Spleen (tissue), 11 donors: ENCODE data around the gene SOX15. TPM values are rescaled to one million over a fixed set of nuclear protein-coding genes. Genes with fewer than 3 reads are reported as not detected.

Experiments
- DNase-seq: peaks from one replicate; pipeline ENCODE4 v3.0.0-alpha.2; 2020
- H3K27ac ChIP-seq, 8 donors: fragments of 200-600 bp; sonication (generic) in 7 of 8; 1 replicate in 4 of 8; 2 replicates in 4 of 8; pipeline versions ENCODE4 v1.5.0 to v1.8.0; 2016 to 2021; ENCODE audit warnings: inconsistent platforms in 4 of 8, mild to moderate bottlenecking in 4 of 8, moderate library complexity in 1 of 8
- H3K27me3 ChIP-seq, 7 donors: fragments of 200-600 bp; sonication (generic) in 6 of 7; replicated peaks in 1 of 7; 1 replicate in 4 of 7; 2 replicates in 3 of 7; pipeline versions ENCODE4 v1.5.0 to v1.8.0; 2016 to 2021; ENCODE audit warnings: inconsistent platforms in 3 of 7, mild to moderate bottlenecking in 1 of 7
- H3K36me3 ChIP-seq, 6 donors: fragments of 200-600 bp; sonication (generic) in 5 of 6; 1 replicate in 4 of 6; 2 replicates in 2 of 6; pipeline versions ENCODE4 v1.5.0 to v1.8.0; 2016 to 2021; ENCODE audit warnings: inconsistent platforms in 2 of 6
- H3K4me1 ChIP-seq, 6 donors: fragments of 200-600 bp; sonication (generic) in 5 of 6; 1 replicate in 3 of 6; 2 replicates in 3 of 6; pipeline versions ENCODE4 v1.5.0 to v1.8.0; 2016 to 2021; ENCODE audit warnings: inconsistent platforms in 3 of 6
- H3K4me3 ChIP-seq, 8 donors: fragments of 200-600 bp; sonication (generic) in 7 of 8; 1 replicate in 4 of 8; 2 replicates in 4 of 8; pipeline versions ENCODE4 v1.5.0 to v1.8.0; 2016 to 2021; ENCODE audit warnings: inconsistent platforms in 4 of 8, mild to moderate bottlenecking in 4 of 8, moderate library complexity in 2 of 8
- H3K9me3 ChIP-seq, 8 donors: fragments of 200-600 bp; sonication (generic) in 7 of 8; 1 replicate in 4 of 8; 2 replicates in 4 of 8; pipeline versions ENCODE4 v1.5.0 to v1.8.0; 2016 to 2021; ENCODE audit warnings: inconsistent platforms in 4 of 8
- POLR2A ChIP-seq, 3 donors: fragments of 450-650 bp; IDR thresholded peaks; one replicate each; pipeline ENCODE4 v1.5.1; 2017; ENCODE audit warnings: antibody characterized with exemption in 3 of 3, mild to moderate bottlenecking in 1 of 3
- POLR2AphosphoS5 ChIP-seq, 3 donors: sonication (generic); formaldehyde crosslinking; IDR thresholded peaks; one replicate each; pipeline ENCODE4 v1.5.1; 2017; ENCODE audit warnings: antibody characterized with exemption in 3 of 3
- WGBS, 5 donors: extraction: QIAGEN DNeasy Blood & Tissue Kit in 3 of 5; methylation state at CpG; one replicate each; pipeline versions ENCODE4 v1.1.5 to v1.1.7; 2013 to 2018; 5-methylcytosine and 5-hydroxymethylcytosine counted together
- intact Hi-C: fragments of 100-400 bp; cut with DNase I; formaldehyde crosslinking; loops from one replicate; pipeline ENCODE4 v1.15.0; 2023; ENCODE audit warnings: low total_unique reads
- polyA plus RNA-seq, 3 donors: library from polyadenylated mRNA; stranded (reverse); fragments of 200-250 nt; gene quantifications; one replicate each; pipeline ENCODE4 v1.2.1, GENCODE V29; 2013
- total RNA-seq, 7 donors: library from RNA; depleted of rRNA in 3 of 7; stranded (reverse); fragments of >200 nt in 3 of 7; fragmentation: NEBNext Ultra II Directional in 4 of 7; extraction: Animal tissue kit (Norgen Biotek cat#: 25700) in 4 of 7; gene quantifications; one replicate each; pipeline versions ENCODE4 v1.1.0 to v1.2.1, GENCODE V29; 2016 to 2021
- TF ChIP-seq, protein P1 (sequence below), 11 experiments: fragments of 200-600 bp in 7 of 11; fragments of 450-650 bp in 4 of 11; sonication (generic) in 4 of 11; IDR thresholded peaks in 8 of 11; conservative IDR thresholded peaks in 3 of 11; 1 replicate in 7 of 11; 2 replicates in 4 of 11; pipeline versions ENCODE4 v1.4.0 to v1.8.0; 2016 to 2021; ENCODE audit warnings: antibody characterized with exemption in 11 of 11, inconsistent platforms in 4 of 11, mild to moderate bottlenecking in 1 of 11
- donor health status: healthy with polysubstance abuse.
- donor health status: DM: no; HTN: no; CAD: no; lungs with moderate emphysema.
- donor health status: DM: no; HTN: no; CAD: no.
- donor health status: Bipolar disorder and iron deficiency.
- donor health status: healthy.
- donor health status: DM: no; HTN: no; CAD: no.
- donor health status: DM: yes; HTN: yes; CAD: no.

Gene SOX15
- total and polyA plus RNA-seq, 10 donors: 0.20 to 1.7 (median 0.43) TPM; not detected in 4

DNA sequence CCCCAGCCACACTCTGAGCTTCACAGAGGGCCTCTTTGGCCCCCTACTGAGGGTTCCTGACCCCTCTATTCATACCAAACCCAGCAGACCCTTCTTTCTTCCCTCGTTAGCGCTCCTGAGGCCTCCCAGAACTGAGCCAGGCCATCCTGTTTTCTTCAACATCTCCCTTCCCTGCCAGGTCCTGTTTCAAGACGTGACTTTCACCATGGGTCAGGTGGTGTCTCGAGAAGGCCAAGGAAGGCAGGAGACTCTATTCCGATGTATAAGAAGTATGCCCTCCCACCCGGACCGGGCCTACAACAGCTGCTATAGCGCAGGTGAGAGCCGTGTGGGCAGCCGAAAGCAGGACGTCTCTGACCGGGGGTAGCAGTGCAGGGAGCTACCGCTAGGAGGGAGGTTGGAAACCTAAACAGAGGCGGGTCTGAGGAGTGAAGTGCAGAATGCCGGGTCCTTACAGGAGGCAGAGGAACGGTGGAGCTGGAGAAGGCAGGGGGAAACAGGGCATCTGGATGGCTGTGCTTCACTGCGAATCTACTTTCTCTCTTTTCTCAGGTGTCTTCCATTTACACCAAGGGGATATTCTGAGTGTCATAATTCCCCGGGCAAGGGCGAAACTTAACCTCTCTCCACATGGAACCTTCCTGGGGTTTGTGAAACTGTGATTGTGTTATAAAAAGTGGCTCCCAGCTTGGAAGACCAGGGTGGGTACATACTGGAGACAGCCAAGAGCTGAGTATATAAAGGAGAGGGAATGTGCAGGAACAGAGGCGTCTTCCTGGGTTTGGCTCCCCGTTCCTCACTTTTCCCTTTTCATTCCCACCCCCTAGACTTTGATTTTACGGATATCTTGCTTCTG is 29.5 kb downstream of the SOX15 start:
- Histone ChIP-seq H3K27ac (peak overlapping the region; percentile 86 to 98 (median 94)), H3K36me3 (peaks cover 2 to 44% (median 22%) of the 10 kb centered on the region in 6 donors), H3K27me3 (no peaks in the 10 kb centered on the region), H3K9me3 (no peaks in the 10 kb centered on the region), H3K4me1 (peaks cover 43 to 95% (median 70%) of the 10 kb centered on the region in 6 donors), H3K4me3 (peak overlapping the region in 7 of 8 donors; percentile 75 to 98 (median 96))
- intact Hi-C loops: loop anchor here (5.0 kb wide), 2 partner anchors 43 to 123 kb away; partner anchors contain the start of genes FGF11 and TMEM102
- no peak for DNase-seq
- TF ChIP-seq POLR2A (IDR thresholded peaks at IDR 0.05): no peak
- TF ChIP-seq POLR2AphosphoS5 (IDR thresholded peaks at IDR 0.05): peak in 1 of 3 donors; percentile 38
- TF ChIP-seq, protein P1, sequence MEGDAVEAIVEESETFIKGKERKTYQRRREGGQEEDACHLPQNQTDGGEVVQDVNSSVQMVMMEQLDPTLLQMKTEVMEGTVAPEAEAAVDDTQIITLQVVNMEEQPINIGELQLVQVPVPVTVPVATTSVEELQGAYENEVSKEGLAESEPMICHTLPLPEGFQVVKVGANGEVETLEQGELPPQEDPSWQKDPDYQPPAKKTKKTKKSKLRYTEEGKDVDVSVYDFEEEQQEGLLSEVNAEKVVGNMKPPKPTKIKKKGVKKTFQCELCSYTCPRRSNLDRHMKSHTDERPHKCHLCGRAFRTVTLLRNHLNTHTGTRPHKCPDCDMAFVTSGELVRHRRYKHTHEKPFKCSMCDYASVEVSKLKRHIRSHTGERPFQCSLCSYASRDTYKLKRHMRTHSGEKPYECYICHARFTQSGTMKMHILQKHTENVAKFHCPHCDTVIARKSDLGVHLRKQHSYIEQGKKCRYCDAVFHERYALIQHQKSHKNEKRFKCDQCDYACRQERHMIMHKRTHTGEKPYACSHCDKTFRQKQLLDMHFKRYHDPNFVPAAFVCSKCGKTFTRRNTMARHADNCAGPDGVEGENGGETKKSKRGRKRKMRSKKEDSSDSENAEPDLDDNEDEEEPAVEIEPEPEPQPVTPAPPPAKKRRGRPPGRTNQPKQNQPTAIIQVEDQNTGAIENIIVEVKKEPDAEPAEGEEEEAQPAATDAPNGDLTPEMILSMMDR (IDR thresholded peaks at IDR 0.05 in 8 of 11, conservative IDR thresholded peaks at IDR 0.05 in 3 of 11): peak in 9 of 11 experiments; percentile 44 to 71 (median 56)
- WGBS, 5 donors: 33 to 49% (median 37%) methylated on average over 22 of the region's 22 CpGs

GRCh38 chr17:7559320-7560171 is 30.3 kb downstream of the SOX15 start:
- Histone ChIP-seq H3K4me1 (peaks cover 43 to 96% (median 70%) of the 10 kb centered on the region in 6 donors), H3K27me3 (no peaks in the 10 kb centered on the region), H3K4me3 (peak overlapping the region in 7 of 8 donors; percentile 20 to 96 (median 75)), H3K36me3 (peaks cover 0 to 35% (median 13%) of the 10 kb centered on the region in 6 donors), H3K9me3 (no peaks in the 10 kb centered on the region), H3K27ac (peak overlapping the region; percentile 81 to 98 (median 94))
- DNase-seq: no peak
- TF ChIP-seq POLR2A (IDR thresholded peaks at IDR 0.05) (no peak), POLR2AphosphoS5 (IDR thresholded peaks at IDR 0.05) (no peak)
- TF ChIP-seq, protein P1 (IDR thresholded peaks at IDR 0.05 in 8 of 11, conservative IDR thresholded peaks at IDR 0.05 in 3 of 11): no peak
- intact Hi-C loops: loop anchor here (5.0 kb wide), 2 partner anchors 42 to 122 kb away; partner anchors contain the start of genes FGF11 and TMEM102
- 40 to 65% (median 51%) methylated on average over 18 of the region's 18 CpGs for WGBS, 5 donors

DNA sequence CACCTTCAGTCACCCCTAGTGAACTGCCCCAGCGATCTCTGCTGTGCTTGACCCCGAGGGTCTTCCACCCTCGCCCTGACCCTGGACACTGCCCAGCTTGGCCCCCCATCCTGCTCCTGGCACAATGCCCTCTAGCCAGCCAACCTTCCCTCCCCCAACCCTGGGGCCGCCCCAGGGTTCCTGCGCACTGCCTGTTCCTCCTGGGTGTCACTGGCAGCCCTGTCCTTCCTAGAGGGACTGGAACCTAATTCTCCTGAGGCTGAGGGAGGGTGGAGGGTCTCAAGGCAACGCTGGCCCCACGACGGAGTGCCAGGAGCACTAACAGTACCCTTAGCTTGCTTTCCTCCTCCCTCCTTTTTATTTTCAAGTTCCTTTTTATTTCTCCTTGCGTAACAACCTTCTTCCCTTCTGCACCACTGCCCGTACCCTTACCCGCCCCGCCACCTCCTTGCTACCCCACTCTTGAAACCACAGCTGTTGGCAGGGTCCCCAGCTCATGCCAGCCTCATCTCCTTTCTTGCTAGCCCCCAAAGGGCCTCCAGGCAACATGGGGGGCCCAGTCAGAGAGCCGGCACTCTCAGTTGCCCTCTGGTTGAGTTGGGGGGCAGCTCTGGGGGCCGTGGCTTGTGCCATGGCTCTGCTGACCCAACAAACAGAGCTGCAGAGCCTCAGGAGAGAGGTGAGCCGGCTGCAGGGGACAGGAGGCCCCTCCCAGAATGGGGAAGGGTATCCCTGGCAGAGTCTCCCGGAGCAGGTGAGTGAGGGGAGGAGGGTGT is 31.2 kb downstream of the SOX15 start, which contains the start of gene TNFSF13:
TNFSF13 (plus strand) TSS at position 207 of the 776 bp plus-strand sequence; CDS start at position 497, 290 bp downstream.
- H3K27ac ChIP-seq: peak within 1 kb of the TSS; percentile 81 to 98 (median 94)
- H3K4me1 ChIP-seq: peaks cover 38 to 95% (median 67%) of the 10 kb centered on the region in 6 donors
- peak within 1 kb of the TSS; percentile 13 to 96 (median 55) for H3K4me3 ChIP-seq
- 12 to 24% (median 16%) methylated on average over 16 of the region's 16 CpGs for WGBS, 5 donors
- H3K27me3 ChIP-seq: no peaks in the 10 kb centered on the region
- TF ChIP-seq POLR2A (IDR thresholded peaks at IDR 0.05): no peak
- peak in 1 of 3 donors; percentile 19 for TF ChIP-seq POLR2AphosphoS5 (IDR thresholded peaks at IDR 0.05)
- H3K9me3 ChIP-seq: no peaks in the 10 kb centered on the region
- peaks cover 0 to 31% (median 6%) of the 10 kb centered on the region in 6 donors for H3K36me3 ChIP-seq
- peak; percentile 88 for DNase-seq
- intact Hi-C loops: no loop called here
